H1 (cell line): Measurements from ENCODE around the gene TLL2. TPM values are rescaled to one million over a fixed set of nuclear protein-coding genes. Genes with fewer than 3 reads are reported as not detected.

Source experiments
- CTBP2 ChIP-seq: IDR thresholded peaks from 2 replicates; pipeline ENCODE4 v1.7.0; 2011; ENCODE audit warnings: borderline replicate concordance, mild to moderate bottlenecking, moderate library complexity, mixed read lengths, low read length; ENCODE audit not compliant: insufficient read depth, insufficient read length
- JUN ChIP-seq: IDR thresholded peaks from 2 replicates; pipeline ENCODE4 v1.6.1; 2011; ENCODE audit warnings: low read depth, mild to moderate bottlenecking, improper control_type of control experiment, low read length
- KDM5A ChIP-seq: fragments of 200-600 bp; IDR thresholded peaks from 2 replicates; pipeline ENCODE4 v1.7.1; 2012; ENCODE audit warnings: mild to moderate bottlenecking, low read length, inconsistent platforms, mixed read lengths
- NRF1 ChIP-seq: IDR thresholded peaks from 2 replicates; pipeline ENCODE4 v1.6.1; 2011; ENCODE audit warnings: mild to moderate bottlenecking, low read depth, low read length, improper control_type of control experiment
- TCF12 ChIP-seq: IDR thresholded peaks from 2 replicates; pipeline ENCODE4 v1.6.1; 2011; ENCODE audit warnings: low read depth, mild to moderate bottlenecking, low read length
- polyA plus RNA-seq, 7 experiments: library from polyadenylated mRNA; depleted of rRNA in 3 of 7; stranded (reverse) in 5 of 7; unstranded in 2 of 7; fragments of >200 nt in 5 of 7; fragments of 200-250 nt in 2 of 7; gene quantifications; 1 replicate in 5 of 7; 2 replicates in 1 of 7; 4 replicates in 1 of 7; pipeline versions ENCODE4 v1.2.1 to v1.2.3, GENCODE V29; 2011 to 2013; ENCODE audit warnings: missing spikeins in 2 of 7, mixed read lengths in 2 of 7
- total RNA-seq: library from RNA; stranded (reverse); fragmentation: NEBNext Ultra II Directional; extraction: Animal tissue kit (Norgen Biotek cat#: 25700); gene quantifications from 2 replicates; pipeline ENCODE4 v1.2.1, GENCODE V29; 2021
- TF ChIP-seq, protein P1 (sequence below): IDR thresholded peaks from 2 replicates; pipeline ENCODE4 v1.6.1; 2011; ENCODE audit warnings: low read depth, mild to moderate bottlenecking, low read length; ENCODE audit not compliant: insufficient read depth
- TF ChIP-seq, protein P2 (sequence below): fragments of 300-600 bp; sonication (generic); IDR thresholded peaks from 2 replicates; pipeline ENCODE4 v1.7.1; 2012; ENCODE audit warnings: low read length, moderate library complexity, mild to moderate bottlenecking, inconsistent platforms; ENCODE audit not compliant: insufficient replicate concordance
- TF ChIP-seq, protein P3 (sequence below): IDR thresholded peaks from 2 replicates; pipeline ENCODE4 v1.6.1; 2011; ENCODE audit warnings: low read length, improper control_type of control experiment

Gene TLL2
- total and polyA plus RNA-seq, 2 of the 8 experiments (the other 6 are each of a cell fraction or from before 2014, with no cell fraction given), result 2.4 to 3.2 TPM

DNA sequence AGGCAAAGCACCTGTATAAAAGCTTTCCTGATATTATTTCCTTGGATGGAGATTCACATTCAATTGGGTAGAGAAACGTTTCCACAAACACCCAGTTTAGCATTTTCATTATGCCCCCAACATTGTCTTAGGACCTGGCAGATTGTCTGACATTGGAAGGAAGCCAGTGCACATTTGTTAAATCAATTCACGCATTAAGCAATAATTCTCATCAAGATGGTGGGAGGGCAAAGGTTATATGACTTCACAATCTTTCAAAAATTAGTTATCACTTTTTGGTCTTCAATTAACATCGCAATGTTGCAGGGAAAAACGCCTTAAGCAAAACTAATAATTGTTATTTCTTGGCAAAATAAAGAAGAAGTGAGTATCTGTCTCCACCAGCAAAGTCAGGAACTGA lies 171.3 kb downstream of the TLL2 start (continued):
- TF ChIP-seq, protein P1, sequence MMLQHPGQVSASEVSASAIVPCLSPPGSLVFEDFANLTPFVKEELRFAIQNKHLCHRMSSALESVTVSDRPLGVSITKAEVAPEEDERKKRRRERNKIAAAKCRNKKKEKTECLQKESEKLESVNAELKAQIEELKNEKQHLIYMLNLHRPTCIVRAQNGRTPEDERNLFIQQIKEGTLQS, result no peak
- TF ChIP-seq, protein P2, sequence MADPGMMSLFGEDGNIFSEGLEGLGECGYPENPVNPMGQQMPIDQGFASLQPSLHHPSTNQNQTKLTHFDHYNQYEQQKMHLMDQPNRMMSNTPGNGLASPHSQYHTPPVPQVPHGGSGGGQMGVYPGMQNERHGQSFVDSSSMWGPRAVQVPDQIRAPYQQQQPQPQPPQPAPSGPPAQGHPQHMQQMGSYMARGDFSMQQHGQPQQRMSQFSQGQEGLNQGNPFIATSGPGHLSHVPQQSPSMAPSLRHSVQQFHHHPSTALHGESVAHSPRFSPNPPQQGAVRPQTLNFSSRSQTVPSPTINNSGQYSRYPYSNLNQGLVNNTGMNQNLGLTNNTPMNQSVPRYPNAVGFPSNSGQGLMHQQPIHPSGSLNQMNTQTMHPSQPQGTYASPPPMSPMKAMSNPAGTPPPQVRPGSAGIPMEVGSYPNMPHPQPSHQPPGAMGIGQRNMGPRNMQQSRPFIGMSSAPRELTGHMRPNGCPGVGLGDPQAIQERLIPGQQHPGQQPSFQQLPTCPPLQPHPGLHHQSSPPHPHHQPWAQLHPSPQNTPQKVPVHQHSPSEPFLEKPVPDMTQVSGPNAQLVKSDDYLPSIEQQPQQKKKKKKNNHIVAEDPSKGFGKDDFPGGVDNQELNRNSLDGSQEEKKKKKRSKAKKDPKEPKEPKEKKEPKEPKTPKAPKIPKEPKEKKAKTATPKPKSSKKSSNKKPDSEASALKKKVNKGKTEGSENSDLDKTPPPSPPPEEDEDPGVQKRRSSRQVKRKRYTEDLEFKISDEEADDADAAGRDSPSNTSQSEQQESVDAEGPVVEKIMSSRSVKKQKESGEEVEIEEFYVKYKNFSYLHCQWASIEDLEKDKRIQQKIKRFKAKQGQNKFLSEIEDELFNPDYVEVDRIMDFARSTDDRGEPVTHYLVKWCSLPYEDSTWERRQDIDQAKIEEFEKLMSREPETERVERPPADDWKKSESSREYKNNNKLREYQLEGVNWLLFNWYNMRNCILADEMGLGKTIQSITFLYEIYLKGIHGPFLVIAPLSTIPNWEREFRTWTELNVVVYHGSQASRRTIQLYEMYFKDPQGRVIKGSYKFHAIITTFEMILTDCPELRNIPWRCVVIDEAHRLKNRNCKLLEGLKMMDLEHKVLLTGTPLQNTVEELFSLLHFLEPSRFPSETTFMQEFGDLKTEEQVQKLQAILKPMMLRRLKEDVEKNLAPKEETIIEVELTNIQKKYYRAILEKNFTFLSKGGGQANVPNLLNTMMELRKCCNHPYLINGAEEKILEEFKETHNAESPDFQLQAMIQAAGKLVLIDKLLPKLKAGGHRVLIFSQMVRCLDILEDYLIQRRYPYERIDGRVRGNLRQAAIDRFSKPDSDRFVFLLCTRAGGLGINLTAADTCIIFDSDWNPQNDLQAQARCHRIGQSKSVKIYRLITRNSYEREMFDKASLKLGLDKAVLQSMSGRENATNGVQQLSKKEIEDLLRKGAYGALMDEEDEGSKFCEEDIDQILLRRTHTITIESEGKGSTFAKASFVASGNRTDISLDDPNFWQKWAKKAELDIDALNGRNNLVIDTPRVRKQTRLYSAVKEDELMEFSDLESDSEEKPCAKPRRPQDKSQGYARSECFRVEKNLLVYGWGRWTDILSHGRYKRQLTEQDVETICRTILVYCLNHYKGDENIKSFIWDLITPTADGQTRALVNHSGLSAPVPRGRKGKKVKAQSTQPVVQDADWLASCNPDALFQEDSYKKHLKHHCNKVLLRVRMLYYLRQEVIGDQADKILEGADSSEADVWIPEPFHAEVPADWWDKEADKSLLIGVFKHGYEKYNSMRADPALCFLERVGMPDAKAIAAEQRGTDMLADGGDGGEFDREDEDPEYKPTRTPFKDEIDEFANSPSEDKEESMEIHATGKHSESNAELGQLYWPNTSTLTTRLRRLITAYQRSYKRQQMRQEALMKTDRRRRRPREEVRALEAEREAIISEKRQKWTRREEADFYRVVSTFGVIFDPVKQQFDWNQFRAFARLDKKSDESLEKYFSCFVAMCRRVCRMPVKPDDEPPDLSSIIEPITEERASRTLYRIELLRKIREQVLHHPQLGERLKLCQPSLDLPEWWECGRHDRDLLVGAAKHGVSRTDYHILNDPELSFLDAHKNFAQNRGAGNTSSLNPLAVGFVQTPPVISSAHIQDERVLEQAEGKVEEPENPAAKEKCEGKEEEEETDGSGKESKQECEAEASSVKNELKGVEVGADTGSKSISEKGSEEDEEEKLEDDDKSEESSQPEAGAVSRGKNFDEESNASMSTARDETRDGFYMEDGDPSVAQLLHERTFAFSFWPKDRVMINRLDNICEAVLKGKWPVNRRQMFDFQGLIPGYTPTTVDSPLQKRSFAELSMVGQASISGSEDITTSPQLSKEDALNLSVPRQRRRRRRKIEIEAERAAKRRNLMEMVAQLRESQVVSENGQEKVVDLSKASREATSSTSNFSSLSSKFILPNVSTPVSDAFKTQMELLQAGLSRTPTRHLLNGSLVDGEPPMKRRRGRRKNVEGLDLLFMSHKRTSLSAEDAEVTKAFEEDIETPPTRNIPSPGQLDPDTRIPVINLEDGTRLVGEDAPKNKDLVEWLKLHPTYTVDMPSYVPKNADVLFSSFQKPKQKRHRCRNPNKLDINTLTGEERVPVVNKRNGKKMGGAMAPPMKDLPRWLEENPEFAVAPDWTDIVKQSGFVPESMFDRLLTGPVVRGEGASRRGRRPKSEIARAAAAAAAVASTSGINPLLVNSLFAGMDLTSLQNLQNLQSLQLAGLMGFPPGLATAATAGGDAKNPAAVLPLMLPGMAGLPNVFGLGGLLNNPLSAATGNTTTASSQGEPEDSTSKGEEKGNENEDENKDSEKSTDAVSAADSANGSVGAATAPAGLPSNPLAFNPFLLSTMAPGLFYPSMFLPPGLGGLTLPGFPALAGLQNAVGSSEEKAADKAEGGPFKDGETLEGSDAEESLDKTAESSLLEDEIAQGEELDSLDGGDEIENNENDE, result no peak
- TF ChIP-seq NRF1 (no peak), KDM5A (no peak), CTBP2 (no peak), TCF12 (no peak), JUN (no peak)
- TF ChIP-seq, protein P3, sequence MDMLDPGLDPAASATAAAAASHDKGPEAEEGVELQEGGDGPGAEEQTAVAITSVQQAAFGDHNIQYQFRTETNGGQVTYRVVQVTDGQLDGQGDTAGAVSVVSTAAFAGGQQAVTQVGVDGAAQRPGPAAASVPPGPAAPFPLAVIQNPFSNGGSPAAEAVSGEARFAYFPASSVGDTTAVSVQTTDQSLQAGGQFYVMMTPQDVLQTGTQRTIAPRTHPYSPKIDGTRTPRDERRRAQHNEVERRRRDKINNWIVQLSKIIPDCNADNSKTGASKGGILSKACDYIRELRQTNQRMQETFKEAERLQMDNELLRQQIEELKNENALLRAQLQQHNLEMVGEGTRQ, result no peak
